Measurements from ENCODE around the gene PAMR1.
"Not testable (repeated sequence)": the region's sequence is repeated elsewhere in the genome, so short reads cannot be mapped to it uniquely, and the experiment has no call there.

Gene PAMR1

GRCh38 chr11:35543481-35543880 lies 18.1 kb upstream of the PAMR1 start:
- no peak for DNase-seq

- DNase-seq = peak; percentile 93
Observed at GRCh38 chr11:35541621-35542375, 16.4 kb upstream of the PAMR1 start.

- no peak for DNase-seq
Observed at GRCh38 chr11:35540526-35540925, 15.1 kb upstream of the PAMR1 start.

GRCh38 chr11:35539781-35540281 lies 14.4 kb upstream of the PAMR1 start:
- DNase-seq = peak; percentile 69

GRCh38 chr11:35539256-35539655 lies 13.8 kb upstream of the PAMR1 start:
- DNase-seq = peak; percentile 58

- no peak for DNase-seq
Observed at GRCh38 chr11:35536470-35536869, 11.1 kb upstream of the PAMR1 start.

GRCh38 chr11:35531246-35531645 lies 5.8 kb upstream of the PAMR1 start:
- DNase-seq = no peak

GRCh38 chr11:35529971-35530495 lies 4.6 kb upstream of the PAMR1 start:
- peak; percentile 99 for DNase-seq

- DNase-seq = peak; percentile 68
Observed at GRCh38 chr11:35526370-35526792, 965 bp upstream of the PAMR1 start.

- DNase-seq = peak; percentile 74
Observed at GRCh38 chr11:35524780-35525179, 636 bp downstream of the PAMR1 start.

- DNase-seq = no peak
Observed at GRCh38 chr11:35523861-35524260, 1.6 kb downstream of the PAMR1 start.

GRCh38 chr11:35523331-35523768 lies 2.1 kb downstream of the PAMR1 start:
- peak; percentile 65 for DNase-seq

- DNase-seq = not testable (repeated sequence)
Observed at GRCh38 chr11:35522091-35522490, 3.3 kb downstream of the PAMR1 start.

- DNase-seq = no peak
Observed at GRCh38 chr11:35520376-35520775, 5.0 kb downstream of the PAMR1 start.

GRCh38 chr11:35518766-35519165 lies 6.7 kb downstream of the PAMR1 start:
- no peak for DNase-seq

- DNase-seq = no peak
Observed at GRCh38 chr11:35517481-35517880, 7.9 kb downstream of the PAMR1 start.

GRCh38 chr11:35516403-35516802 lies 9.0 kb downstream of the PAMR1 start:
- DNase-seq = no peak

GRCh38 chr11:35515224-35515623 lies 10.2 kb downstream of the PAMR1 start:
- peak; percentile 91 for DNase-seq

GRCh38 chr11:35514481-35514880 lies 10.9 kb downstream of the PAMR1 start:
- no peak for DNase-seq

GRCh38 chr11:35511666-35512065 lies 13.8 kb downstream of the PAMR1 start:
- peak; percentile 97 for DNase-seq

- peak; percentile 37 for DNase-seq
Observed at GRCh38 chr11:35507688-35508087, 17.7 kb downstream of the PAMR1 start.

GRCh38 chr11:35501776-35502175 lies 23.6 kb downstream of the PAMR1 start:
- peak; percentile 58 for DNase-seq

- DNase-seq = no peak
Observed at GRCh38 chr11:35500744-35501143, 24.7 kb downstream of the PAMR1 start.

- no peak for DNase-seq
Observed at GRCh38 chr11:35496416-35496815, 29.0 kb downstream of the PAMR1 start.

All from fibroblast of skin of right biceps (primary cell).